HL-60/S4 treated with phorbol 12-myristate 13-acetate at 8.2 ng/mL for 4 days and 3 days (cell line): Measurements from ENCODE around the gene JAK1.

Source experiments
- in situ Hi-C: fragments of 300-500 bp; cut with MboI; formaldehyde crosslinking; loops from 2 replicates; pipeline ENCODE4 v1.15.0; 2022; ENCODE audit warnings: low sequenced_read_pairs

The JAK1 gene

GRCh38 chr1:64814427-64814826 is 151.9 kb downstream of the JAK1 start:
- in situ Hi-C loops: no loop called here

GRCh38 chr1:64811131-64811530 is 155.2 kb downstream of the JAK1 start:
- in situ Hi-C loops: no loop called here

DNA sequence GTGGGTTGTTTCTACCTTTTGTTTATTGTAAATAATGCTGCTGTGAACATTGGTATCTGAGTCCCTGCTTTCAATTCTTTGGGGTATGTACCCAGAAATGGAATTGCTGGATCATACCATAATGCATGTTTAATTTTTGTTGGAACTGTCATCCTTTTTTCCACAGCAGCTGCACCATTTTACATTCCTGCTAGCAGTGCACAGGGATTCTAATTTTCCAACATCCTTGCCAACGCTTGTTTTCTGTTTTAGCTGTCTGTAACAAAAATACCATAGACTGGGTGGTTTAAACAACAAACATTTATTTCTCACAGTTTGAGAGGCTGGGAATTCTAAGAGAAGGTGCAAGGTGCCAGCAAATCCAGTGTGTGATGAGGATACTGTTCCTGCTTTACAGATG is 156.3 kb downstream of the JAK1 start:
- in situ Hi-C loops: no loop called here

GRCh38 chr1:64809309-64809708 is 157.0 kb downstream of the JAK1 start:
- in situ Hi-C loops: no loop called here

DNA sequence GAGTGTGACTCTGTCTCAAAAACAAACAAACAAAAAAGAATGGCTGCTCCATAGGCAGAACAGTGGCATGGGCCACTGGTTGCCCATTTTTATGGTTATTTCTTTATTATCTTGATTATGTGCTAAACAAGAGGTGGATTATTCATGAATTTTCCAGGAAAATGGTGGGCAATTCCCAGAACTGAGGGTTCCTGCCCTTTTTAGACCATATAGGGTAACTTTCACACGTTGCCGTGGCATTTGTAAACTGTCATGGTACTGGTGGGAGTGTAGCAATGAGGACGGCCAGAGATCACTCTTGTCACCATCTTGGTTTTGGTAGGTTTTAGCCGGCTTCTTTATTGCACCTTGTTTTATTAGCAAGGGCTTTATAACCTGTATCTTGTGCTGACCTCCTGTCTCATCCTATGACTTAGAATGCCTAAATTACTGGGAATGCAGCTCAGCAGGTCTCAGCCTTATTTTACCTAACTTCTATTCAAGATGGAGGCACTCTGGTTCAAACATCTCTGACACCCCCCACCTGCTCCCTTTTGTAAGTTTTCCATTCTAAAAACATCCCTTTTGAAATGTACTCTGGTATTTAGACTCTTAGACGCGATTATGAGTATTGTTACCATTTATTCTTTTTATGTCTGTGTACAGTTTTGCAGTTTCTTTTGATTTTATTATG is 164.4 kb downstream of the JAK1 start:
- in situ Hi-C loops: no loop called here

GRCh38 chr1:64798872-64799271 is 167.5 kb downstream of the JAK1 start:
- in situ Hi-C loops: no loop called here

- in situ Hi-C loops: no loop called here
Observed at GRCh38 chr1:64790832-64791487, 175.4 kb downstream of the JAK1 start.
